CD4-positive, alpha-beta T cell (primary cell): ENCODE results near the gene KRTAP5-5. TPM values are rescaled to one million over a fixed set of nuclear protein-coding genes. Genes with fewer than 3 reads are reported as not detected.

Experiments
- ATAC-seq: fragments of 200-7000 bp; cut with Tn5 transposase; one replicate; pipeline ENCODE4 v1.10.0; 2022; ENCODE audit warnings: mild to moderate bottlenecking; ENCODE audit not compliant: poor library complexity
- CTCF ChIA-PET: fragments of 350-600 bp; sonication (Branson Sonifier 250); formaldehyde crosslinking; loops from one replicate; lab custom pipeline; 2021; ENCODE audit warnings: antibody characterized with exemption, inconsistent platforms; lab: Charles Lee
- POLR2A ChIA-PET: fragments of 350-600 bp; sonication (Branson Sonifier 250); formaldehyde crosslinking; loops from one replicate; lab custom pipeline; 2021; ENCODE audit warnings: antibody characterized with exemption, inconsistent platforms; lab: Charles Lee
- DNase-seq, 14 experiments: peaks; one replicate each; pipeline ENCODE4 v3.0.0-alpha.2; 2013 to 2020; ENCODE audit warnings: mixed read lengths in 2 of 14
- H3K27ac ChIP-seq, 2 donors: one replicate each; pipeline versions ENCODE4 v1.5.1 to v1.7.0; 2013; ENCODE audit warnings: low read length in 2 of 2, low read depth in 1 of 2, mild to moderate bottlenecking in 1 of 2
- H3K27me3 ChIP-seq, 2 experiments: 1 replicate in 1 of 2; 2 replicates in 1 of 2; pipeline versions ENCODE4 v1.6.1 to v1.7.0; 2013; ENCODE audit warnings: low read length in 2 of 2, control low read depth in 1 of 2, mild to moderate bottlenecking in 1 of 2, moderate library complexity in 1 of 2; ENCODE audit not compliant: insufficient read depth in 2 of 2, control insufficient read depth in 1 of 2
- H3K36me3 ChIP-seq: one replicate; pipeline ENCODE4 v1.6.1; 2013; ENCODE audit warnings: low read length, control low read depth; ENCODE audit not compliant: insufficient read depth
- H3K4me1 ChIP-seq: one replicate; pipeline ENCODE4 v1.6.1; 2013; ENCODE audit warnings: low read length, control low read depth; ENCODE audit not compliant: insufficient read depth
- H3K4me3 ChIP-seq: one replicate; pipeline ENCODE4 v1.5.1; 2013; ENCODE audit warnings: mild to moderate bottlenecking, low read length, moderate library complexity
- H3K9me3 ChIP-seq, 2 experiments: 1 replicate in 1 of 2; 2 replicates in 1 of 2; pipeline versions ENCODE4 v1.6.1 to v1.7.0; 2013; ENCODE audit warnings: low read length in 2 of 2, mild to moderate bottlenecking in 2 of 2, control low read depth in 1 of 2, moderate library complexity in 1 of 2; ENCODE audit not compliant: control insufficient read depth in 1 of 2, insufficient read depth in 1 of 2
- H3K27ac Mint-ChIP-seq: one replicate; pipeline ENCODE4 v1.8.0; 2020; ENCODE audit warnings: mixed read lengths
- H3K27me3 Mint-ChIP-seq: one replicate; pipeline ENCODE4 v1.8.0; 2021; ENCODE audit warnings: mixed read lengths
- H3K36me3 Mint-ChIP-seq: one replicate; pipeline ENCODE4 v1.8.0; 2021; ENCODE audit warnings: low read depth, mixed read lengths
- H3K4me1 Mint-ChIP-seq: one replicate; pipeline ENCODE4 v1.8.0; 2021; ENCODE audit warnings: low read depth, mixed read lengths
- H3K4me3 Mint-ChIP-seq: one replicate; pipeline ENCODE4 v1.8.0; 2020; ENCODE audit warnings: mild to moderate bottlenecking, mixed read lengths
- H3K9me3 Mint-ChIP-seq: one replicate; pipeline ENCODE4 v1.8.0; 2020; ENCODE audit warnings: mixed read lengths
- intact Hi-C, 2 experiments: fragments of 100-400 bp; cut with DNase I in 1 of 2; cut with micrococcal nuclease in 1 of 2; formaldehyde crosslinking; loops; one replicate each; pipeline versions ENCODE4 v1.15.1 to v1.9.0; 2023 to 2025; cut with DNase I, micrococcal nuclease
- total RNA-seq, 174 experiments: library from RNA in 2 of 174; stranded (reverse) in 2 of 174; gene quantifications; one replicate each; pipeline ENCODE4 v1.2.3 and lab custom pipeline; 2021 to 2026
- TF ChIP-seq, protein P1 (sequence below): fragments of 200-600 bp; IDR thresholded peaks from one replicate; pipeline ENCODE4 v1.8.0; 2022; ENCODE audit warnings: antibody characterized with exemption, mild to moderate bottlenecking

The KRTAP5-5 gene
- total RNA-seq, 2 experiments from 2014 or later = not detected

DNA sequence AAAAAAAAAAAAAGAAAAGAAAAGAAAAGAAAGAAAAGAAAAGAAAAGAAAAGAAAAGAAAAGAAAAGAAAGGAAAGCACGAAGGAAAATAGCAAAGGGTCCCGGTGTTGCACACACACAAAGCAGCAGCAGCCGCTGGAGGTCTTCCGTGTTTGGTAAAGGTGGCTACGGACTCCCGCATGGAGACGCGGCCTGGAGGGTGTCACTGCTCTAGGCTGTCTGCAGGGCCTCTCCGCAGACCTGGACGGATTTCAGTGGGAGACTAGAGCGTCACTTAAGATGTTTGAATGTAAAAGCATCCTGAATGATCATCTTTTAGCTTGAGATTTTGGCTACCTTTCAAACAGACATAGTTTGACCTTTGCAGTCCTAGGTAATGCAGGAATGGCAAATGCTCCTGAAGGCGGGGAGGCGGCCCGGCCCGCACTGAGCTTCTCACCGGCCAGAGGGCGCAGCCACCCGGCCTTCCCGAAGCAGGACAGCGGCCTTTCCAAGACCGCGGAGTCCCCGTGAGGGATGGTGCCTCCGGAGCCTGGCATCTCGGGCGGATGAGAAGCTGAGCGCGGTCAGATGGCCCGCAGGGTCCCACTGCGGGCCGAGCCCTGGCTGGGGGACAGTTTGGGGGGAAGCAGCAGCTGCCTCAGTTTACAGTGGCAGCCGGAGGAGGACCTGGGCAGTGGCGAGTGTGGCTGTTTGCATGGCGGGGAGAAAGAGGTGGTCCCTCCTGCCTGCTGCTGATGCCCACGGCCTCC lies 18.5 kb downstream of the KRTAP5-5 start:
- Mint-ChIP-seq H3K9me3 (no peaks in the 10 kb centered on the region), H3K4me3 (no peak overlapping the region), H3K27ac (no peak overlapping the region), H3K27me3 (peaks cover 12% of the 10 kb centered on the region), H3K4me1 (no peaks in the 10 kb centered on the region), H3K36me3 (no peaks in the 10 kb centered on the region)
- H3K27me3 ChIP-seq = no peaks in the 10 kb centered on the region
- H3K36me3 ChIP-seq = no peaks in the 10 kb centered on the region
- intact Hi-C loops = no loop called here
- no peak for DNase-seq
- H3K9me3 ChIP-seq = peaks cover 0 to 1% of the 10 kb centered on the region in 2 experiments
- no peak overlapping the region for H3K4me3 ChIP-seq
- no peak overlapping the region for H3K27ac ChIP-seq
- H3K4me1 ChIP-seq = peaks cover 5% of the 10 kb centered on the region
- TF ChIP-seq, protein P1, sequence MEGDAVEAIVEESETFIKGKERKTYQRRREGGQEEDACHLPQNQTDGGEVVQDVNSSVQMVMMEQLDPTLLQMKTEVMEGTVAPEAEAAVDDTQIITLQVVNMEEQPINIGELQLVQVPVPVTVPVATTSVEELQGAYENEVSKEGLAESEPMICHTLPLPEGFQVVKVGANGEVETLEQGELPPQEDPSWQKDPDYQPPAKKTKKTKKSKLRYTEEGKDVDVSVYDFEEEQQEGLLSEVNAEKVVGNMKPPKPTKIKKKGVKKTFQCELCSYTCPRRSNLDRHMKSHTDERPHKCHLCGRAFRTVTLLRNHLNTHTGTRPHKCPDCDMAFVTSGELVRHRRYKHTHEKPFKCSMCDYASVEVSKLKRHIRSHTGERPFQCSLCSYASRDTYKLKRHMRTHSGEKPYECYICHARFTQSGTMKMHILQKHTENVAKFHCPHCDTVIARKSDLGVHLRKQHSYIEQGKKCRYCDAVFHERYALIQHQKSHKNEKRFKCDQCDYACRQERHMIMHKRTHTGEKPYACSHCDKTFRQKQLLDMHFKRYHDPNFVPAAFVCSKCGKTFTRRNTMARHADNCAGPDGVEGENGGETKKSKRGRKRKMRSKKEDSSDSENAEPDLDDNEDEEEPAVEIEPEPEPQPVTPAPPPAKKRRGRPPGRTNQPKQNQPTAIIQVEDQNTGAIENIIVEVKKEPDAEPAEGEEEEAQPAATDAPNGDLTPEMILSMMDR = no peak
- no peak for ATAC-seq
- POLR2A ChIA-PET = no interaction called here
- CTCF ChIA-PET = no interaction called here

DNA sequence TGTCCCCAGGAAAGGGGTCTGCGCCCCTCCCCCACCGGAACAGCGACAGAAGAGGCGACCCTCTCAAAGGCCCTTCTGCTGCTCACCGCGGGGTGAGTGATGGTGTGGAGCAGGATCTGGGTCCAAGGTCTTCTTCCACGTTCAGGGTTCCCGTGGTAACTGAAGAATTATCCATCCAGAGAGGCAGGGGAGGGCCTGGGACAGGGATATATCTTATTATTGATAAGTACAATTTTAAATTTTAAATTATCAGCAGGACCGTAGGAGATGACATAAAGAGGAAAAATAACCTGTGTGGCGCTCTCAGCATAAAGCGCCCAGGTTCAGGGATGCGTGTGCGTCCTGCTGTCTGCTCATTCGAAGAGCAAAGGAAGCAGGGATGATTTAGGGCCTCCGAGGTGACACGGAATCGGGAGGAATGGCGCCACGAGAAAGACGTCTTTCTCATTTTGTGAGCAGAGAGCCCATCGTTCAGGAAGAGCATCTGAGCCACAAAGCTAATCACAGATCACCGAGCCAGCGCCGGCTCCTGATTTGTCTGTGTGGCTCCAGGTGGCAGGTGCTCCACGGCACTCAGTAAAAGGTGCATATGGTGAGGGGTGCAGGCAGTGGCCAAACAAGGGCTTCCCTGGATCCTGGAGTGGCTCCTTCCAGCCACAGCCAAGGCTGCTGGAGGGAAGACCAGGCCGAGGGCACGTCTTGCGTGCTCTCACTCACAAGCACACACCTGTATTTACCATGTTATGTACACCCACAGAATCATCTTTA lies 19.3 kb downstream of the KRTAP5-5 start:
- POLR2A ChIA-PET = no interaction called here
- no peaks in the 10 kb centered on the region for H3K36me3 ChIP-seq
- DNase-seq = peak in 1 of 14 experiments; percentile 11
- peaks cover 13% of the 10 kb centered on the region for H3K27me3 Mint-ChIP-seq
- H3K27ac Mint-ChIP-seq = no peak overlapping the region
- no peak overlapping the region for H3K27ac ChIP-seq
- peaks cover 0 to 4% of the 10 kb centered on the region in 2 experiments for H3K9me3 ChIP-seq
- no peaks in the 10 kb centered on the region for H3K4me1 Mint-ChIP-seq
- intact Hi-C loops = no loop called here
- TF ChIP-seq, protein P1 = no peak
- no peak overlapping the region for H3K4me3 Mint-ChIP-seq
- no peaks in the 10 kb centered on the region for H3K9me3 Mint-ChIP-seq
- no peak overlapping the region for H3K4me3 ChIP-seq
- no peaks in the 10 kb centered on the region for H3K36me3 Mint-ChIP-seq
- H3K4me1 ChIP-seq = peaks cover 6% of the 10 kb centered on the region
- H3K27me3 ChIP-seq = no peaks in the 10 kb centered on the region
- ATAC-seq = no peak
- CTCF ChIA-PET = no interaction called here

DNA sequence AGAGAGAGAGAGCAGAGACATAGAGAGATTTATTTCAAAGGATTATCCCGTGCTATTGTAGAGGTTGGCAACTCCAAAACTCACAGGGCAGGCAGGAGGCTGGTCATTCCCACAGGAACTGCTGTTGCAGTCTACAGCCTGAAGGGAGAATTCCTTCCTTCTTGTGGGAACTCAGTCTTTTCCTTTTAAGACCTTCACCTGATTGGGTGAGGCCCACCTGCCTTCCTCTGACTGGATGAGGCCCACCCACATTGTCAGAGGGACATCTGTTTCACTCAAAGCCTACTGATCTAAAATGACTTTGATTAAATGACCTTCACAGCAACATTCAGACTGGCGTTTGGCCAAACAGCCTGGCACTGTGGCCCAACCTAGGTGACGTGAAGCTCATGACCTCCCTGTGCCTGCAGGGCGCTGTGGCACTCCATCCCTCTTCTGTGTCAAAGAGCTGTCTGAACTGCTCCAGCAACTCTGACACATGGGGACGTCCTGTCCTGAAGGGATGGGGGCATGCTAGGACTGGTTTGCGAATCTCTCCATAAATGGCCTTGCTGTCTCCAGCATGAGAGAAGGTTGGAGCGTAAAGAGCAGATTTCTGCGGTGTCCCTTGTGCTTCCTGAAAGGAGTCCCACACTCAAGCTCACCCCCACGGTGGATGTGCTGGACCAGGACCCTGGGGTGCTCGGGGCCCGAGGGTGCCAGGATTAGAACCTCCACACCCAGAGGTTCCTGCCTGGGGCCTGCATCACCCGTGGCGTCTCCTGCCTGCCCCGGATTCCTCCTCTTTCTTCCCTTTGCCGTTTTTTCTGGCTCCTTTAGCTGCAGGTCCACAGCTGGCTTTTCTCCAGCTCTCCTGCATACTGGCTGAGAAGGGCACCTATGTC lies 20.7 kb downstream of the KRTAP5-5 start:
- no peak overlapping the region for H3K27ac Mint-ChIP-seq
- peaks cover 12% of the 10 kb centered on the region for H3K27me3 Mint-ChIP-seq
- H3K9me3 Mint-ChIP-seq = no peaks in the 10 kb centered on the region
- intact Hi-C loops = loop anchor here in 1 of 2 experiments (5.0 kb wide), 1 partner anchor 42 kb away; no protein-coding TSS in a partner anchor
- DNase-seq = no peak
- TF ChIP-seq, protein P1 = no peak
- CTCF ChIA-PET = no interaction called here
- Histone ChIP-seq H3K9me3 (peaks cover 0 to 4% of the 10 kb centered on the region in 2 experiments), H3K27ac (no peak overlapping the region), H3K4me3 (no peak overlapping the region), H3K36me3 (no peaks in the 10 kb centered on the region), H3K4me1 (peaks cover 6% of the 10 kb centered on the region), H3K27me3 (no peaks in the 10 kb centered on the region)
- no peak overlapping the region for H3K4me3 Mint-ChIP-seq
- no peaks in the 10 kb centered on the region for H3K4me1 Mint-ChIP-seq
- POLR2A ChIA-PET = interaction anchor here (1.4 kb wide), 1 partner anchor 232 kb away, joined by 3 read pairs; no protein-coding TSS in a partner anchor
- no peak for ATAC-seq
- H3K36me3 Mint-ChIP-seq = no peaks in the 10 kb centered on the region
